Lower leg skin (tissue), 4 donors: ENCODE data around the gene TMEM98. TPM values are rescaled to one million over a fixed set of nuclear protein-coding genes. Genes with fewer than 3 reads are reported as not detected.
"Not testable (repeated sequence)": the region's sequence is repeated elsewhere in the genome, so short reads cannot be mapped to it uniquely, and the experiment has no call there.

Experiments used
- DNase-seq, 2 donors: peaks; one replicate each; pipeline ENCODE4 v3.0.0-alpha.2; 2019; ENCODE audit warnings: low spot score in 2 of 2
- H3K4me3 ChIP-seq: fragments of 200-600 bp; sonication (generic); 2 replicates; pipeline ENCODE4 v1.5.1; 2017; ENCODE audit warnings: mild to moderate bottlenecking, low read depth; ENCODE audit not compliant: poor library complexity, severe bottlenecking
- POLR2A ChIP-seq, 2 donors: fragments of 450-650 bp; IDR thresholded peaks; one replicate each; pipeline ENCODE4 v1.6.1; 2016 to 2017; ENCODE audit warnings: antibody characterized with exemption in 2 of 2, mild to moderate bottlenecking in 1 of 2, moderate library complexity in 1 of 2
- WGBS, 2 donors: methylation state at CpG; one replicate each; pipeline ENCODE4 v1.1.5; 2018; 5-methylcytosine and 5-hydroxymethylcytosine counted together
- intact Hi-C: fragments of 100-400 bp; cut with DNase I; formaldehyde crosslinking; loops from one replicate; pipeline ENCODE4 v1.15.0; 2023; ENCODE audit warnings: low total_unique reads
- total RNA-seq, 4 donors: library from RNA; depleted of rRNA; stranded (reverse); fragments of >200 nt; gene quantifications; one replicate each; pipeline ENCODE4 v1.1.0, GENCODE V29; 2016
- TF ChIP-seq, protein P1 (sequence below), 3 donors: fragments of 450-650 bp; IDR thresholded peaks; one replicate each; pipeline ENCODE4 v1.5.1; 2016; ENCODE audit warnings: antibody characterized with exemption in 3 of 3, mild to moderate bottlenecking in 3 of 3, moderate library complexity in 2 of 3

The TMEM98 gene
- total RNA-seq, 4 donors from 2014 or later, result 13.3 to 42.7 (median 18.5) TPM

DNA sequence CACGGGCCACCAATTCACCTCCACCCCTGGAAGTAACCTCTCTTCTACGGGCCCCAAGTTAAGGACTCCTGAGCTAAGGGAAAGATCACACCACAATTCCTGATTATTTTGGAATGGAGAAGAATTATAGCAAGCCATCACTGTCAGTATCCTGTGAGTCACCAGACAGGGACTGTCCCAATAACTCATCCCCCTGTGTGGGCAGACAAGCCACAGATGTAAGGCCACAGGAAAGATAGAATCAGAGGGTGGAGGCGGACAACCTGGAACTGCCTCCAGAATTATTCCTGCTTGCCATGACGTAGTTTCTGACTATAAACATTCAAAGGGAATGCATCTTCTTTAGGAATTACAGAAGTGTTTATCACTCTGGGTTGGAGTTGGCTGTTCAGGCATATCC is 45.2 kb upstream of the TMEM98 start:
- intact Hi-C loops, result no loop called here
- H3K4me3 ChIP-seq, result no peak overlapping the region
- DNase-seq, result no peak
- TF ChIP-seq POLR2A (IDR thresholded peaks at IDR 0.05), result no peak
- TF ChIP-seq, protein P1, sequence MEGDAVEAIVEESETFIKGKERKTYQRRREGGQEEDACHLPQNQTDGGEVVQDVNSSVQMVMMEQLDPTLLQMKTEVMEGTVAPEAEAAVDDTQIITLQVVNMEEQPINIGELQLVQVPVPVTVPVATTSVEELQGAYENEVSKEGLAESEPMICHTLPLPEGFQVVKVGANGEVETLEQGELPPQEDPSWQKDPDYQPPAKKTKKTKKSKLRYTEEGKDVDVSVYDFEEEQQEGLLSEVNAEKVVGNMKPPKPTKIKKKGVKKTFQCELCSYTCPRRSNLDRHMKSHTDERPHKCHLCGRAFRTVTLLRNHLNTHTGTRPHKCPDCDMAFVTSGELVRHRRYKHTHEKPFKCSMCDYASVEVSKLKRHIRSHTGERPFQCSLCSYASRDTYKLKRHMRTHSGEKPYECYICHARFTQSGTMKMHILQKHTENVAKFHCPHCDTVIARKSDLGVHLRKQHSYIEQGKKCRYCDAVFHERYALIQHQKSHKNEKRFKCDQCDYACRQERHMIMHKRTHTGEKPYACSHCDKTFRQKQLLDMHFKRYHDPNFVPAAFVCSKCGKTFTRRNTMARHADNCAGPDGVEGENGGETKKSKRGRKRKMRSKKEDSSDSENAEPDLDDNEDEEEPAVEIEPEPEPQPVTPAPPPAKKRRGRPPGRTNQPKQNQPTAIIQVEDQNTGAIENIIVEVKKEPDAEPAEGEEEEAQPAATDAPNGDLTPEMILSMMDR (IDR thresholded peaks at IDR 0.05), result no peak
- 71 to 79% methylated on average over 4 of the region's 4 CpGs for WGBS, 2 donors

DNA sequence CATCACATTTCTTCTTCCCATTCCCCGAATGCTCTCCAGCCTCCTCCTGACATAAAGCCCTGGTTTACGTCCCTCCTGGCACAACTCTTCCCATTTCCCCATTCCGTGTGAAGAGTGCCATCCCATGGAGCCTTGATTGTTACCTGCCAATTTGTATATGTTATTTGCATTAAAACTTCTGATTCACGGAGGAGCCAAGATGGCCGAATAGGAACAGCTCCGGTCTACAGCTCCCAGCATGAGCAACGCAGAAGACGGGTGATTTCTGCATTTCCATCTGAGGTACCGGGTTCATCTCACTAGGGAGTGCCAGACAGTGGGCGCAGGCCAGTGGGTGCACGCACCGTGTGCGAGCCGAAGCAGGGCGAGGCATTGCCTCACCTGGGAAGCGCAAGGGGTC is 41.0 kb upstream of the TMEM98 start:
- WGBS, 2 donors, result 86 to 93% methylated on average over 8 of the region's 16 CpGs
- DNase-seq, intact Hi-C loops, H3K4me3 ChIP-seq: not testable (repeated sequence)

DNA sequence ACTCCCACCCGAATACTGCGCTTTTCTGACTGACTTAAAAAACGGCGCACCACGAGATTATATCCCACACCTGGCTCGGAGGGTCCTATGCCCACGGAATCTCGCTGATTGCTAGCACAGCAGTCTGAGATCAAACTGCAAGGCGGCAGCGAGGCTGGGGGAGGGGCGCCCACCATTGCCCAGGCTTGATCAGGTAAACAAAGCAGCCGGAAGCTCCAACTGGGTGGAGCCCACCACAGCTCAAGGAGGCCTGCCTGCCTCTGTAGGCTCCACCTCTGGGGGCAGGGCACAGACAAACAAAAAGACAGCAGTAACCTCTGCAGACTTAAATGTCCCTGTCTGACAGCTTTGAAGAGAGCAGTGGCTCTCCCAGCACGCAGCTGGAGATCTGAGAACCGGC is 40.5 kb upstream of the TMEM98 start:
- DNase-seq, H3K4me3 ChIP-seq, intact Hi-C loops: not testable (repeated sequence)
- WGBS, 2 donors, result 29 to 39% methylated on average over 3 to 4 of the region's 14 CpGs

DNA sequence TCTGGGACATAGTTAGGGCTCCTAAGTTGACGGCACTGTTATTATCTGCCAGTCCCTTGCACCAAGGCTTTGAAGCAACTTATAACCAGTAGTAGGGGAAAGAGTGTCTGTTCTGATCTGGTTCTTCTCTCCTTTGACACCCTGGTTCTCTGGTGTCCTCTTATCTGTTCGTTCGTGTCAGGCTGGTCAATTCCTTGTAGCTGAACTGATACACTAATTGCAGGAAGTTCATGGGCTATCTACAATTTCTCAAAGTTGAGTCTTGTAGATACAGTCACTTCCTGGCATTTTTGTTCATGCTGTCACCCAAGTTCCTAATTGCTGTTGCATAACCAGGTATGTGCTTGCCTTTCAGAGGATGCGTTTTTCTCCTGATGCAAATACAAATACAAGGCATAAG is 33.7 kb upstream of the TMEM98 start:
- TF ChIP-seq, protein P1 (IDR thresholded peaks at IDR 0.05), result no peak
- no peak for TF ChIP-seq POLR2A (IDR thresholded peaks at IDR 0.05)
- no peak overlapping the region for H3K4me3 ChIP-seq
- no peak for DNase-seq
- intact Hi-C loops, result no loop called here
- 63 to 64% methylated on average over 4 of the region's 4 CpGs for WGBS, 2 donors

DNA sequence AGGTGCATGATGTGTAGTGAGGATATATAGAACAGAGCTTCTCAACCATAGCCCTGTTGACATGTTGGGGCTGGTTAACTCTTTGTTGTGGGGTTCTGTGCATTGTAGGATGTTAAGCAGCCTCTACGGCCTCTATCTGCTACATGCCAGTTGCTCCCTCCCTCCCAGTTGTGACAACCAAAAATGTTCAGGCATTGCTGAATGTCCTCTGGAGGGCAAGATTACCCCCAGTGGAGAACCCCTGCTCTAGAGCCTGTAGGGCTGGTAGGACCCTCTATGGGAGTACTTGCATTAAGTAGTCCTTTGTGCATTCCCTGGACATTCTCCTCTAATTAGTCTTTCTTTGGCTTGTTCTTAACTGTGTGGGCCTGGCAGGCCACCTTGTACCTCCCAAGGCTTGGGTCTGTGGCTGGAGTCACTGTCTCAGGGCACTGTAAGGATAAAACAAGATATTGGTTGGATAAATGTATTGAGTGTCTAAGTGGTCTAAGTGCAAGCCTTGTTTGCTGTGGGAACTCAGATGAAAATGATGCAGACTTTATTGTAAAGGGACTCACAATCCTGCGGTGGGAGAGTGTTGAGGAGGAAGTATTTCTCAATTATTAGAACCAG is 31.2 kb upstream of the TMEM98 start:
- 56 to 61% methylated on average over 2 of the region's 2 CpGs for WGBS, 2 donors
- no peak for DNase-seq

DNA sequence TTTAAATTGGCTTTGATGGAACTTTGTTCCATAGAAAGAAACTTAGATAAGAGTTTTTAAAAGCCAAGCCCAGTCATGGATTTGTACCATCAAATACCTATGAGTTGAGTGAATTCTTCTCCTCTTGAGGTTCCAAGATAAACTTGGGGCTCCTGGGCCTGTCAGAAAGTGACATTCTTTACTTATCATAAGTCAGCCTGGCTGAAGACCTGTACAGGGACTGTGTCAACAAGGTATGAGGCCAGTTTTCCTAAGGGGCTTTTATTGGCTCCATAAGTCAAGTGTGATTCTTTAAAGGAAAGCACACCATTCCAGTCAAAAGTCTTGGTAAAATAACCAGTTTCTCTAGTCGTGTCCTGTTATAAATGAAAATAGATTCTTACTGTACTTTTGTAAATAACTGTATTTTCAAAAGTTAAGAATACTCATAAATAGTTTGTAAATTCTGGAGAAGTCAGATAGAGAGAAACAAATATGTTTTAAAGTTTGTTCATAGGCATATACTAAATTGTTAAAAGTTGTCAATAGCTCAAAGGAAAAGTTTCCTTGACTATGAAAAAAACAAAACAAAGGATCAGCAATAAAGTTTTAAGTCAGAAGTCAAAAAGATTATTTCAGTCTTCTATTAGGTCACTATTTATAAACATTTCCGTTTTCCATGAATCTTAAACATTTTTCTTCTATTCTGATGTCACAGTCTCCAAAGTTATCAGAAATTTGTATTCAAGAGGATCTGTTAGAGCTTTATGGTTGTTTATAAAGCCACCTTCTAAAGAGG is 28.5 kb upstream of the TMEM98 start:
- H3K4me3 ChIP-seq, result no peak overlapping the region
- DNase-seq, result no peak
- TF ChIP-seq, protein P1 (IDR thresholded peaks at IDR 0.05), result no peak
- no peak for TF ChIP-seq POLR2A (IDR thresholded peaks at IDR 0.05)
- WGBS, 2 donors, result 65 to 81% methylated on average over 2 of the region's 2 CpGs
- intact Hi-C loops, result loop anchor here (10.0 kb wide), 1 partner anchor 105 kb away; no protein-coding TSS in a partner anchor

More for the DNA sequence above, 31.2 kb upstream of the TMEM98 start:
- intact Hi-C loops, result no loop called here
- H3K4me3 ChIP-seq, result no peak overlapping the region
- TF ChIP-seq, protein P1 (IDR thresholded peaks at IDR 0.05), result no peak
